ENCODE data around the gene PAM.
"Not testable (repeated sequence)": the region's sequence is repeated elsewhere in the genome, so short reads cannot be mapped to it uniquely, and the experiment has no call there.

The PAM gene

DNA sequence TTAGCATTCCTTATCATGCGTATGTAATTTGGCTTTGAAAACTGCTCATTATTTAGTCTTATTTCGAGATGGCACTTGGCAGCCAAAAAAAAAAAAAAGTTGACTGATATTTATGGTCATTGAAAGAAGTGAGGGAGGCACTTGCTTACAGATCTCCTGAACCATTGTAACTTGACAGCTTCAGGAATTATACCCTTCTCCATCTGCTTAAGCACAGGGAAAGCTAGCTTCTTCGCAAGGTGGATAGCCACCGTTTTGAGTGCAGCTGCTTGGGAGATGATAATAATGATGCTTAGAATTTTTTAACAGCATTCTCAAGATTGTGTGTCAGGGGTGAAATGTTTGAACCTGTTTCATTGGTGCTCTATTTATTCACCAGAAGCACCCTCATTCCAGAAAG lies 248.8 kb downstream of the PAM start:
- no peak for DNase-seq (ENCODE audit: low read depth)

DNA sequence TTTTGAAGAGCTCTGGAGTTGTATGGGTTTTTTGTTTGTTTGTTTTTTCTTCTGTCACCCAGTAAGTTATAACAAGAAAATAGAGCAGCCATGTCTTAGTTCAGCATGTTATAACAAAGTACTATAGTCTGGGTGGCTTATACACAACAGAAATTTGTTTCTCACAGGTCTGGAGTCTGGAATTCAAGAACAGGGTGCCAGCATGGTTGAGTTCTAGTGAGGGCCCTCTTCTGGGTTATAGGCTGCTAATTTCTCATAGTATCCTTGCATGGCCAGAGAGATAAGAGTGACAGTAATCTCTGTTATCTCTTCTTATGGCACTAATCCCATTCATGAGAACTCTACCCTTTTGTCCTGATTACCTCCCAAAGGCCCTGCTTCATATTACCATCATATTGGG lies 250.2 kb downstream of the PAM start:
- no peak for DNase-seq (ENCODE audit: low read depth)

- DNase-seq (ENCODE audit: low read depth) = no peak
Observed at GRCh38 chr5:103006921-103007320, 251.8 kb downstream of the PAM start.

- DNase-seq (ENCODE audit: low read depth) = no peak
Observed at GRCh38 chr5:103010168-103010567, 255.1 kb downstream of the PAM start.

DNA sequence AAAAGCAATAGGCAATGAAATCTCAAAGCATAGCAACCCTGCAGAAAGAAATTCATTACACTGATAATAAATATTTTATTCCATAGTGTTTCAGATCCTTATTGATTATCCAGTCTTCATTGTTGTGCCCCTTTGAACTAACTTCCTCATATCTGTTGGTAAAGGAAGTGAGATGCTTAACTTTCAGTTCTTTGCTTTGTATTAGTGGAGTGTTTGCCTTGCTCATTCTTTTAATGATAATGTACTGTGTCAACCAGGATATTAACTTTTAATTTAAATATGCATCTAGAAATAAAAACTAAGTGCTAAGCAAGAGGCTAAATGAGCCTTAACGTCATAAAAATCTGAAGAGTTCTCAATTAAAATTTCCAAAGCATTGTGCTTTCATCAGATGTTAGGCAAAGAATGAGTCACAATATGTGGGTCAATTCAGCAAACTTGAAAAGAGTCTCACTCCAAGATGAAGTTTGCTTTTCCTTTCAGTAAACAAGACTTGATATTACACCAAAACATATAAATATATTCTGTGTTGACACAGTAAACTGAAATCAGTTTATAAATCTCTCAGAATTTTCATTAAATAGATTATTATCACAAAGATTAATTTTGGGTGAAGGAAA lies 258.9 kb downstream of the PAM start:
- no peak for DNase-seq (ENCODE audit: low read depth)

DNA sequence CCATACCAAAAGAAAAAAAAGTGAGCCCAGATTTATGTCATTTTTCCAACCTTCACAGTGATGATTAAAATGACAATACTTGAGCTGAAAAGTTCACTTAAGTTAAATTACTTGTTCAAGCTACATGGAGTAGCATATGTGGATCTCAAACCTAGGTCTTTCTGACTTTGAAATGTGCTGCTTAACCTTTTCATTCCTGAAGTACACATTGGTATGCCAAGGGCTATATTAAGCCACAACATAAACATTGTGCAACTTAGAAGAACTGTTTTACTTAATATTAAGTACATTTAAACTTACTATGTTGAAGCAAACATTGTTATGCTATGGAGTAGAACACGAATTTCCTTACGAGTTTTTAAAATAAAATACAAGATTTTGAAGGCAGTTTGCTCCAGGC lies 259.9 kb downstream of the PAM start:
- no peak for DNase-seq (ENCODE audit: low read depth)

GRCh38 chr5:103016167-103016566 lies 261.1 kb downstream of the PAM start:
- no peak for DNase-seq (ENCODE audit: low read depth)

- DNase-seq (ENCODE audit: low read depth) = no peak
Observed at GRCh38 chr5:103019804-103020203, 264.7 kb downstream of the PAM start.

- DNase-seq (ENCODE audit: low read depth) = no peak
Observed at GRCh38 chr5:103021314-103021713, 266.2 kb downstream of the PAM start.

DNA sequence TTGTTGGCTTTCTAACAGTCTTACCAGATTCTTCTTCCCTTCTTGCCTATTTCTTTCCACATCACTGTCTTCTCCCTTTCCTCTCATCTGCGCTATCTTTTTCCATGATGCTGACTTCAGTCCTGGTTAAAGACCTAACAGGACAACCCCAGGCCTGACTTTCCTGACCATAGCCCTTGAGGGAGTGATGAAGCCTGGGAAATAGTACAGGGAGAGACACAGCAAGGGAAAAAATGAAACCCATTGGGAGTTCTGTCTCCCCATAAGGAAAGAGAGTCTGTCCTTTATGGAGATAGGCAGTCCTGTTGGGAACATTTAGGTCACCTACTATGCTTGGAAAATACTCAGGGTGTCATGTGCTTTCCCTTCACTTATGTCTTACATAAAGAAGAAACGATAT lies 272.2 kb downstream of the PAM start:
- no peak for DNase-seq (ENCODE audit: low read depth)

DNA sequence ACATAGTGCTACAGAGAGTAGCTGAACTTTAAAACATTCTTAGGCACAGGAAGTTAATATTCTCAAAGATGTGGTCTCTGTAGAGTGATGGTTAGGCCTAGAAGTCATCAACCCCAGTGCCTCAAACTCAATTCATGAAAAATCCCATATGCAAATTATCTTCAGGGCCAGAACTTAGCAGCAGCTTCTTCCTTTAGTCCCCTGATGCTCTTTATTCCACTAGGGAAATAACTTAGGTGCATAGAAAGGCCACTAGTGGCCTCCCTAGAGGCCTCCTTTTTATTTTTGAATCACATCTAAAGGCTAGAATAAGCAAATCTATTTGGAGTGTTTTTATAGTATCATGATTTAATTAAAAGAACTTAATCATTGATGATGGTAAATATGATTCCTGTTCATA lies 276.5 kb downstream of the PAM start:
- DNase-seq (ENCODE audit: low read depth) = no peak

- no peak for DNase-seq (ENCODE audit: low read depth)
Observed at GRCh38 chr5:103033696-103034095, 278.6 kb downstream of the PAM start.

DNA sequence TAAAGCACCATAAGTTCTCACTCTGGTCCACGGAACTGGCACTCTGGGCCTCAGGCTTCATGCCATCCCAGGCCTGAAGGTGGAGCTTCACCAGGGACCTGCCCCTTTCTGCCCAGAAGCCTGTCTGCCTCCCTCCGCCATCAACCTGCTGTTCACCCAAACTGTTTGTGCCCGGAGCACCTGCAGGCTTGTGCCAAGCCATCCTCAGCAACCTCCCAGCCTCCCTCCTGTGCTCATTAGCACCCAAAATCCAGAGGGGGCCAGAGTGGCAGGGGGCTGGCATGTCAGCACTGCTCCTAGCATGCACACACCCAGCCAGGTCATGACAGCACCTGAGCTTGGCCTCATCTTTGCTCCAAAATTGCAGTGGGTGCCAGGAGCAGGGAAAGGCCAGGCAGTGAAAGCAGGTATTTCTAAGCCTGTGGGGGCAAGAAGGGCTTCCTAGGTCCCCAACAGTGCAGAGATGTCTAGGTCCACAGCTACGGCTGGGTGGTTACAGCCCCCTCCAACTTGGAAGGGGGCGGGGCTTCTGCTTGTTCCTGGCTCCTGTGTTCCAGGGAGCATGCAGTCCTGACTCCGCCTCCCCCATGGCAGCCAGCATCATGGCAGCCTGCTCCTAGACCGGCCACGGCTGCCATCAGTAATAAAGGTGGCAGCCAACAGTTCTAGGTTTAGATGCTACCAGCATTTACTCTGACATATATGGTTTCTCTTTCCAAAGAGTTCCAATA lies 279.7 kb downstream of the PAM start:
- no peak for DNase-seq (ENCODE audit: low read depth)

DNA sequence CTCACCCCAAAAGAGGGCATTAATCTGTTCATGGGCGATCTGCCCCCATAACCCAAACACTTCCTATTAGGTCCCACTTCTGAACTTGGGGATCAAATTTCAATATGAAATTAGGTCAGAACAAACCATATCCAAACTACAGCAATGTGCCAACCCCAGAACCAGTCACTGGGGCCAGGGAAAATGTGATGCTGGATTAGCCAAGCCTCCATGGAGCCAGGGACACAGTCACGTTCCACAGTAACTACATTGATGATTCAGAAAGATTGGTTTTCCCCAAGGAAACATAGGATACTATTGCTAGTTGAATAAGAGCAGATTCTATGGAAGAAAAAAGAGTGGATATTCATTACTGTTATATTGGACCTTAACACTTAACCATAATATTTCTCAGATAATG lies 280.6 kb downstream of the PAM start:
- no peak for DNase-seq (ENCODE audit: low read depth)

DNA sequence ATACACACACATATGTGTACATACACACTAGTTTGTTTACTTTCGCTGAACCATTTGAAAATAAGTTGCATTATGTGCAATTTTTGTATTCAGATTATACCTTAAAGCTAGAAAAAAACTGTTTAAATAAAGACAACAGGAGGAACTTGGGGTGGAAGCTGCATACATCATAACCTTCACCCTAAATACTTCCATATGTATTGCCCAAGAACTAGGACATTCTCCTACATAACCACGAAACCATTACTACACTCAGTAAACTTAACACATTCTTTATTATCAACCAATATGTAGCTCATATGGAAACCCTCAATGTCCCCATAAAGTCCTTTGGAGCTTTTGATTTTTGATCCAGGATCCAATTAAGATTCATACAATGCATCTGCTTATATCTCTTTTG lies 281.5 kb downstream of the PAM start:
- DNase-seq (ENCODE audit: low read depth) = no peak

GRCh38 chr5:103037673-103038455 lies 282.8 kb downstream of the PAM start:
- DNase-seq (ENCODE audit: low read depth) = no peak

DNA sequence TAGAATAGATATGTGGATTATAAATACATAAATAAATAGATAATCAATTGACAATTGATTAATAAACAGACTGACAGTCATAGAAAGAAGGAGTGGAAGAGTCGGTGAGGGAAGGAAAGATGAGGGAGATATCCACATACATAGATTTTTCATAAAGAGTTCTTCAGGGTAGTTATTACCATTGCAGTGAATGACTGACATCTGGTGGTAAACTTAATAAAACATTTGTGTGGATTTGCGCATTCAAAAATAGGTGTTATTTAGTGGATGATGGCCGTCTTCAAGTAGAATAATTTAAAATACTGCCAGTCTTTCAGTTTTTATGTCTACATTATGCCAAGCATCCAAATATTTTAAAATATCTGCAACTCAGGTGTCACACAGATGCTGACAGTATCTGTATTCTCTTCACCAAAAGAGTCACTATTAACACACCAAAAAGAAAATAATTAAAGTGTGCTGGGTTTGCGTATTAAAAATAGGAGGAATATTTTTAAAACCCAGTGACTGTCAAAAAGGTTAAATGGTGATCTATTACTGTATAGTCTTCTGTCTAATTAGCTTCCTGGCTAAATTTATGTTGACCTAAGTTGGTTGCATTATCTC lies 286.1 kb downstream of the PAM start:
- DNase-seq (ENCODE audit: low read depth) = no peak

DNA sequence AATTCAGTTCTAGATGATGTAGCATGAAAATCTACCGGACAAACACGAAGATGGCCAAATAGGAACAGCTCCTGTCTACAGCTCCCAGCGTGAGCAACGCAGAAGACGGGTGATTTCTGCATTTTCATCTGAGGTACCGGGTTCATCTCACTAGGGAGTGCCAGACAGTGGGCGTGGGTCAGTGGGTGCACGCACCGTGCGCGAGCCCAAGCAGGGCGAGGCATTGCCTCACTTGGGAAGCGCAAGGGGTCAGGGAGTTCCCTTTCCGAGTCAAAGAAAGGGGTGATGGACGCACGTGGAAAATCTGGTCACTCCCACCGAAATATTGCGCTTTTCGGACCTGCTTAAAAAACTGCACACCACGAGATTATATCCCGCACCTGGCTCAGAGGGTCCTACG lies 291.6 kb downstream of the PAM start:
- DNase-seq (ENCODE audit: low read depth) = not testable (repeated sequence)

DNA sequence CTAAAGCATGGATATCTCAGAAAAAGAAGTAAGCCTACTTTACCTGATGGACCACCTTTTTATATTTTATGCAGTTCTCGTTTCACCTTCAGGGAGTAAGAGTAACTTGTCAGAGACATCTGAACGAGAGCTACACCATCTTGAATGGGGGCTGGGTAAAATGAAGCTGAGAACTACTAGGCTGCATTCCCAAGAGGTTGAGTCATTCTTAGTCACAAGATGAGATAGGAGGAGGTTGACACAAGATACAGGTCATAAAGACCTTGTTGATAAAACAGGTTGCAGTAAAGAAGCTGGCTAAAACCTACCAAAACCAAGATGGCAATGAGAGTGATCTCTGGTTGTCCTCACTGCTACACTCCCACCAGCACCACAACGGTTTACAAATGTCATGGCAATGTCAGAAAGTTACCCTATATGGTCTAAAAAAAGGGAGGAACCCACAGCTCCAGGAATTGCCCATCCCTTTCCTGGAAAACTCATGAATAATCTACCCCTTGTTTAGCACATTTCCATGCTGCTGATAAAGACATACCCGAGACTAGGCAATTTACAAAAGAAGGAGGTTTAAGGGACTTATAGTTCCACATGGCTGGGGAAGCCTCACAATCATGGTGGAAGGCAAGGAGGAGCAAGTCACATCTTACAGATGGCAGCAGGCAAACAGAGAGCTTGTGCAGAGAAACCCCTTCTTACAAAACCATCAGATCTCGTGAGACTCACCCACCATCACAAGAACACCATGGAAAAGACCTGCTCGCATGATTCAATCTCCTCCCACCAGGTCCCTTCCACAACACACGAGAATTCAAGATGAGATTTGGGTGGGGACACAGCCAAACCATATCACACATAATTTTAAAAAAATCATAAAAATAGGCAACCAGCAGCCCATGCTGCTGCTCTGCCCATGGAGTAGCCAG lies 302.4 kb downstream of the PAM start:
- DNase-seq (ENCODE audit: low read depth) = no peak

DNA sequence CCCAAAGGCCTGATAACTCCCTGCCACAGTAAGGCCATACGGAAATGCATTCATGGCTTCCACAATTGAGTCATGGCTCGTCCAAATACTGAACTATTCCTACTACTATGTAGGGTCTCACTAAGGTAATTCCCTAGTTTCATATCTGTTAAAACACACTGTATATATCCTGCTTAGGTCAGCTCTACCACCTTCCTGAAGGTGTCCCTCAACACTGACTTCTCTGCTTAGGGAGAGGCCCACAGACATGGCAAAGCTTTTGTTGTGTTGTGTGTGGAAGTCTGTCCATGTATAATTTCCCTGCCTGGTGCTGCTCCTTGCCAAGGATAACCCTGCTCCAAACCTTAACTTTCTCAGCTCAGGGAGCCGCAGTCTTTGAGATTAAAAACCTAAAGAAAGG lies 304.4 kb downstream of the PAM start:
- no peak for DNase-seq (ENCODE audit: low read depth)

- DNase-seq (ENCODE audit: low read depth) = no peak
Observed at GRCh38 chr5:103060424-103060954, 305.4 kb downstream of the PAM start.

DNA sequence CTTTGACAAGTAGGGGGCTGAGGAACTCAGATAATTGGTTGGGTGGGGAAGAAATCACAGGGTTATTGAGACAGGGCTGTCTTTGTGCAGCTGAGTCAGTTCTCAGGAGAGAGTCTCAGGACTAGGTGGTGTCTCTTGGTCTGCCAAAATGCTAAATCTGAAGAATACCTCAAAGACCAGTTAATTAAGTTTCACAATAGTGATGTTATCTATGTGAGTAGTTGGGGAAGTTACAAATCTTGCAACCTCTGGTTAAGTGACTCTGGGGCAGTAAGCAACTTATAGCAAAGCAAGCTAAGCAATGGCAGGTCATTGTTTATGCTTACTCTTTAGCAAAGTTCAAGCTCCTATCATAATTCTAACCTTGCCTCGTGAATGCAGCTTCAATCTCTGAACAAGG lies 311.2 kb downstream of the PAM start:
- no peak for DNase-seq (ENCODE audit: low read depth)
